DND-41 (cell line): Measurements from ENCODE around the gene ST6GALNAC3.
"Not testable (repeated sequence)": the region's sequence is repeated elsewhere in the genome, so short reads cannot be mapped to it uniquely, and the experiment has no call there.

ENCODE experiments used
- ATAC-seq: fragments of 200-7000 bp; cut with Tn5 transposase; 3 replicates; pipeline ENCODE4 v1.9.1; 2021; ENCODE audit warnings: low read depth; ENCODE audit not compliant: insufficient read depth
- DNase-seq: peaks from one replicate; pipeline ENCODE4 v3.0.0-alpha.2; 2020
- H2AFZ ChIP-seq: 2 replicates; pipeline ENCODE4 v1.6.0; 2012; ENCODE audit warnings: low read depth, low read length
- H3K27ac ChIP-seq: 2 replicates; pipeline ENCODE4 v1.5.1; 2012; ENCODE audit warnings: low read length, inconsistent platforms
- H3K27me3 ChIP-seq: fragments of 200-600 bp; sonication (generic); 2 replicates; pipeline ENCODE4 v1.6.0; 2012; ENCODE audit warnings: low read length, mild to moderate bottlenecking, inconsistent platforms; ENCODE audit not compliant: insufficient read depth, poor library complexity
- H3K36me3 ChIP-seq: 2 replicates; pipeline ENCODE4 v1.5.1; 2012; ENCODE audit warnings: low read length, inconsistent platforms; ENCODE audit not compliant: insufficient read depth
- H3K4me1 ChIP-seq: 2 replicates; pipeline ENCODE4 v1.5.1; 2012; ENCODE audit warnings: mild to moderate bottlenecking, low read length; ENCODE audit not compliant: insufficient read depth
- H3K4me2 ChIP-seq: 2 replicates; pipeline ENCODE4 v1.6.0; 2012; ENCODE audit warnings: mild to moderate bottlenecking, moderate library complexity, low read length, inconsistent platforms; ENCODE audit not compliant: insufficient read depth
- H3K4me3 ChIP-seq, 2 experiments: fragments of 200-600 bp in 1 of 2; shearing (Covaris generic) in 1 of 2; 2 replicates each; pipeline ENCODE4 v1.5.1; 2012 to 2016; ENCODE audit warnings: inconsistent platforms in 2 of 2, low read length in 2 of 2, mild to moderate bottlenecking in 2 of 2, low read depth in 1 of 2, moderate library complexity in 1 of 2
- H3K79me2 ChIP-seq: 2 replicates; pipeline ENCODE4 v1.6.0; 2012; ENCODE audit warnings: low read length, inconsistent platforms; ENCODE audit not compliant: insufficient read depth
- H3K9ac ChIP-seq: 2 replicates; pipeline ENCODE4 v1.6.0; 2012; ENCODE audit warnings: low read depth, mild to moderate bottlenecking, inconsistent platforms, low read length, moderate library complexity
- H3K9me3 ChIP-seq: 2 replicates; pipeline ENCODE4 v1.5.1; 2012; ENCODE audit warnings: low read length, moderate library complexity, mild to moderate bottlenecking, inconsistent platforms; ENCODE audit not compliant: insufficient read depth, severe bottlenecking
- H4K20me1 ChIP-seq: 2 replicates; pipeline ENCODE4 v1.6.0; 2012; ENCODE audit warnings: low read length; ENCODE audit not compliant: insufficient read depth
- CTCF ChIP-seq: IDR thresholded peaks from 2 replicates; pipeline ENCODE4 v1.5.1; 2012; ENCODE audit warnings: borderline replicate concordance, low read length, moderate library complexity, mild to moderate bottlenecking; ENCODE audit not compliant: poor library complexity, severe bottlenecking; ENCODE audit errors: extremely low read depth
- EZH2 ChIP-seq: IDR thresholded peaks from 3 replicates; pipeline ENCODE4 v1.6.1; 2012; ENCODE audit warnings: borderline replicate concordance, low read depth, mild to moderate bottlenecking, moderate library complexity, low read length, inconsistent platforms; ENCODE audit not compliant: severe bottlenecking

ST6GALNAC3 gene

GRCh38 chr1:76640723-76641122 lies 566.2 kb downstream of the ST6GALNAC3 start:
- Histone ChIP-seq H3K4me1 (no peaks in the 10 kb centered on the region), H3K9me3 (no peaks in the 10 kb centered on the region), H3K36me3 (no peaks in the 10 kb centered on the region), H2AFZ (no peak overlapping the region), H4K20me1 (no peaks in the 10 kb centered on the region), H3K9ac (no peak overlapping the region), H3K4me2 (no peak overlapping the region), H3K27ac (no peak overlapping the region), H3K4me3 (no peak overlapping the region), H3K27me3 (no peaks in the 10 kb centered on the region), H3K79me2 (no peaks in the 10 kb centered on the region)
- DNase-seq (no peak), ATAC-seq (no peak)
- no peak for TF ChIP-seq CTCF
- no peak for TF ChIP-seq EZH2

- no peak overlapping the region for H3K9ac ChIP-seq
- no peaks in the 10 kb centered on the region for H3K27me3 ChIP-seq
- no peak overlapping the region for H3K4me2 ChIP-seq
- TF ChIP-seq EZH2 (no peak), CTCF (no peak)
- no peak overlapping the region for H2AFZ ChIP-seq
- no peaks in the 10 kb centered on the region for H3K36me3 ChIP-seq
- DNase-seq, result no peak
- no peaks in the 10 kb centered on the region for H3K79me2 ChIP-seq
- no peaks in the 10 kb centered on the region for H3K4me1 ChIP-seq
- no peaks in the 10 kb centered on the region for H3K9me3 ChIP-seq
- H3K4me3 ChIP-seq, result no peak overlapping the region
- no peak for ATAC-seq
- H4K20me1 ChIP-seq, result no peaks in the 10 kb centered on the region
- H3K27ac ChIP-seq, result no peak overlapping the region
Observed at GRCh38 chr1:76644139-76644538, 569.6 kb downstream of the ST6GALNAC3 start.

- H4K20me1 ChIP-seq, H3K27ac ChIP-seq, H3K9ac ChIP-seq, H3K36me3 ChIP-seq, H3K4me1 ChIP-seq, H3K4me2 ChIP-seq, DNase-seq, H2AFZ ChIP-seq, H3K9me3 ChIP-seq, H3K4me3 ChIP-seq, H3K27me3 ChIP-seq, ATAC-seq, H3K79me2 ChIP-seq: not testable (repeated sequence)
Observed at GRCh38 chr1:76652860-76653259, 578.3 kb downstream of the ST6GALNAC3 start.

GRCh38 chr1:76657623-76658022 lies 583.1 kb downstream of the ST6GALNAC3 start:
- Histone ChIP-seq H3K27me3 (no peaks in the 10 kb centered on the region), H3K27ac (no peak overlapping the region), H3K79me2 (no peaks in the 10 kb centered on the region), H2AFZ (no peak overlapping the region), H3K4me2 (no peak overlapping the region), H3K4me1 (no peaks in the 10 kb centered on the region), H3K4me3 (no peak overlapping the region), H3K36me3 (no peaks in the 10 kb centered on the region), H3K9ac (no peak overlapping the region), H3K9me3 (no peaks in the 10 kb centered on the region), H4K20me1 (no peaks in the 10 kb centered on the region)
- no peak for ATAC-seq
- no peak for TF ChIP-seq CTCF
- TF ChIP-seq EZH2, result no peak
- DNase-seq, result no peak
